ENCODE data around the gene STK24. TPM values are rescaled to one million over a fixed set of nuclear protein-coding genes. Genes with fewer than 3 reads are reported as not detected.
A peak's percentile ranks its signal among the peaks of the same experiment; 100 is the strongest.

STK24 gene
- polyA plus RNA-seq, 2 donors: 104 to 122 TPM

DNA sequence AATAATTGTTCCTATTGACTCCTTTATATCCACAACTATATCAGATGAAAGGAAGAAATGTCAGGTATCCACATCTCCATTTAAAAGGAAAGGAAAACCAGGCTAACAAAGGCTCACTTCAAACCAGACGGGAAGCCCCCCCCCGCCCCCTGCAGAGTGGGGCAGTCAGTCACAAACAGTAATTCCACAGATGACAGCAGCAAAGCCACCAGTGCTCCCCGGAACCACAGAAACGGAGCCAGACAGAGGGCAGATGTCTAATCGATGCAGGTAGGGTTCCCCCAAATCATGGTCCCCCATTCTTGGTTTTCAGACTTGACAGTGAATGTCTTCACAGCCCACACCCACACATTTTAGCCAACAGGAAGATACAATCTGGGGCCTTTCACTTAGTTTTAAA lies 100.8 kb downstream of the STK24 start:
- 44 to 49% methylated on average over 5 of the region's 5 CpGs for WGBS, 2 donors
- H3K9me3 ChIP-seq (ENCODE audit: control insufficient read depth in 2 of 2, insufficient read depth in 1 of 2, low read depth in 1 of 2, low read length in 1 of 2): no peaks in the 10 kb centered on the region
- no peak overlapping the region for H3K4me3 ChIP-seq (ENCODE audit: low read depth in 1 of 2, low read length in 2 of 2)
- peaks cover 7 to 14% of the 10 kb centered on the region in 2 donors for H3K4me1 ChIP-seq (ENCODE audit: control insufficient read depth in 2 of 2, insufficient read depth in 2 of 2, low read length in 1 of 2)
- H3K36me3 ChIP-seq (ENCODE audit: control insufficient read depth in 2 of 2, insufficient read depth in 2 of 2, low read length in 1 of 2): peaks cover 0 to 35% of the 10 kb centered on the region in 2 donors
- H3K27me3 ChIP-seq (ENCODE audit: control insufficient read depth in 1 of 2, insufficient read depth in 2 of 2, low read length in 2 of 2): no peaks in the 10 kb centered on the region
- H3K27ac ChIP-seq (ENCODE audit: low read depth in 2 of 2, low read length in 1 of 2): peak overlapping the region; percentile 28 to 88

DNA sequence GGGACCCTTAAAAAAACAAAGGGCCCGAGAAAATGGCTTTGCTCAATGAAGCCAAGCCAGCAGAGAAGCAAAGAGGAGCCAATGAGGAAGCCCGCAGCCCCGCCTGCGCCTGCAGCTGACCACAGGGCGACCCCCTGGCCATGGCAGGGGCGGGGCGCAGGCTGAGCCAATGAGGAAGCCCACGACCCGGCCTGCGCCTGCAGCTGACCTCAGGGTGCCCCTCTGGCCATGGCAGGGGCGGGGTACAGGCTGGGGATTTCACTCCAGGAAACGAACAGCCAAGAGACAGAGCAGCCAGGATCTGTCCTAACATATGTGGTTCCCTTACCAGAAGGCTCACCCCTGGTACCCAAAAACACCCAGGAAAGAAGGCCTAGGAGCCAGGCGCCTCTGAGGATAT lies 101.4 kb downstream of the STK24 start:
- Histone ChIP-seq H3K9me3 (ENCODE audit: control insufficient read depth in 2 of 2, insufficient read depth in 1 of 2, low read depth in 1 of 2, low read length in 1 of 2) (no peaks in the 10 kb centered on the region), H3K27ac (ENCODE audit: low read depth in 2 of 2, low read length in 1 of 2) (peak overlapping the region; percentile 2 to 53), H3K4me3 (ENCODE audit: low read depth in 1 of 2, low read length in 2 of 2) (no peak overlapping the region), H3K4me1 (ENCODE audit: control insufficient read depth in 2 of 2, insufficient read depth in 2 of 2, low read length in 1 of 2) (peaks cover 7 to 10% of the 10 kb centered on the region in 2 donors), H3K27me3 (ENCODE audit: control insufficient read depth in 1 of 2, insufficient read depth in 2 of 2, low read length in 2 of 2) (no peaks in the 10 kb centered on the region), H3K36me3 (ENCODE audit: control insufficient read depth in 2 of 2, insufficient read depth in 2 of 2, low read length in 1 of 2) (peaks cover 0 to 35% of the 10 kb centered on the region in 2 donors)
- 66 to 67% methylated on average over 13 of the region's 13 CpGs for WGBS, 2 donors

DNA sequence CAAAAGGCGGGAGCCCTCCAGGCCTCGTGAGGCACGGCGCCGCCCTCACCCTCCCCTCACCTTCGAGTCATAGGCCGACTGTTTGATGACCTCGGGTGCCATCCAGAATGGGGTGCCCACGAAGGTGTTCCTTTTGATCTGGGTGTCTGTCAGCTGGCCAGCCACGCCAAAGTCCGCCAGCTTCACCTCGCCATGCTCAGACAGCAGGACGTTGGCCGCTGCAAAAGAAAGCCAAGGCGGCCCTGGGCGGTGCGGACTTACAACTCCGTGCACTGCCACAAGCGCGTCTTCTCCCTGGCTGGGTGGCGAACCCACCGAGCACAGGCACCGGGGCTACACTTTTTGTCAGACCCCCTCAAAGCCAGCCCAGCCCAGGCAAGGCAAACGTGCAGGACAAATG lies 102.1 kb downstream of the STK24 start:
- H3K27ac ChIP-seq (ENCODE audit: low read depth in 2 of 2, low read length in 1 of 2): no peak overlapping the region
- H3K4me3 ChIP-seq (ENCODE audit: low read depth in 1 of 2, low read length in 2 of 2): no peak overlapping the region
- H3K9me3 ChIP-seq (ENCODE audit: control insufficient read depth in 2 of 2, insufficient read depth in 1 of 2, low read depth in 1 of 2, low read length in 1 of 2): no peaks in the 10 kb centered on the region
- 85 to 89% methylated on average over 24 of the region's 24 CpGs for WGBS, 2 donors
- H3K27me3 ChIP-seq (ENCODE audit: control insufficient read depth in 1 of 2, insufficient read depth in 2 of 2, low read length in 2 of 2): no peaks in the 10 kb centered on the region
- peaks cover 0 to 35% of the 10 kb centered on the region in 2 donors for H3K36me3 ChIP-seq (ENCODE audit: control insufficient read depth in 2 of 2, insufficient read depth in 2 of 2, low read length in 1 of 2)
- peaks cover 7 to 10% of the 10 kb centered on the region in 2 donors for H3K4me1 ChIP-seq (ENCODE audit: control insufficient read depth in 2 of 2, insufficient read depth in 2 of 2, low read length in 1 of 2)

DNA sequence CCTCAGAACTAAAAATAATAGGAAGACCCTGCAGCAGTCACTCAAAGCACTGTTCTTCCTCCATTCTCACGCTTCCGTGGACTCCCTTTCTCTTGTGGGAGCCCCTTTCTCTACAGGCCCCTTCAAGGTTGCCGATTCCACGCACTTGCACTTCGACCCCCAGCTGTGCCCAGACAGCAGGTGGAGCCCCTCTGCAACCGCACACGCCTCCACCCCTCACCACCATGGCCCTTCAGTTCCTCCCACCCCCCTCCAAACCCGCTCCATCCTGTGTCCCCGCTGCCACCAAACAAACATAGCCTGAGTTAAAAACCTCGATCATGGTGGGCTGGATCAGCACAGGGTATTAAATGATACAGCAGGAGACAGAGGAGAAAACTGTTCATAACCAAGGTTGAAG lies 102.6 kb downstream of the STK24 start:
- Histone ChIP-seq H3K27ac (ENCODE audit: low read depth in 2 of 2, low read length in 1 of 2) (no peak overlapping the region), H3K36me3 (ENCODE audit: control insufficient read depth in 2 of 2, insufficient read depth in 2 of 2, low read length in 1 of 2) (peaks cover 0 to 32% of the 10 kb centered on the region in 2 donors), H3K27me3 (ENCODE audit: control insufficient read depth in 1 of 2, insufficient read depth in 2 of 2, low read length in 2 of 2) (no peaks in the 10 kb centered on the region), H3K9me3 (ENCODE audit: control insufficient read depth in 2 of 2, insufficient read depth in 1 of 2, low read depth in 1 of 2, low read length in 1 of 2) (no peaks in the 10 kb centered on the region), H3K4me3 (ENCODE audit: low read depth in 1 of 2, low read length in 2 of 2) (no peak overlapping the region), H3K4me1 (ENCODE audit: control insufficient read depth in 2 of 2, insufficient read depth in 2 of 2, low read length in 1 of 2) (peaks cover 7 to 10% of the 10 kb centered on the region in 2 donors)
- WGBS, 2 donors: 87 to 94% methylated on average over 10 of the region's 10 CpGs

DNA sequence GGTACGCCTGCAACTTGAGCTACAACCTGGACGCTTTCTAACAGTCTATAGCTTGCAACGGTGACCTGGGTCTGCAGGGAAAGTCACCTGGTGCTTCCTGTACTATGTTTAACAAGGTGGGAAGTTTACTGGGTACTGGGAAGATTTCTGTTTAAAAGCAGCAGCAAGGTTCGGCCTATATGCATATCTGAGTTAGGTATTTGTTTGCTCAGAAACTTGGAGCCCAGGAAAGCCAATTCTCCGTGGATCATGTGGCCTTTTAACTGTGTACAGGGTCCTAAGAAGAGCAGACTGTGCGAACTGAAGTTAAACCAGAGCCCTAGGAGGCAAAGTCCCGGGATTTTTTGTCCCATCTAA lies 103.1 kb downstream of the STK24 start:
- H3K36me3 ChIP-seq (ENCODE audit: control insufficient read depth in 2 of 2, insufficient read depth in 2 of 2, low read length in 1 of 2): peaks cover 0 to 36% of the 10 kb centered on the region in 2 donors
- no peaks in the 10 kb centered on the region for H3K27me3 ChIP-seq (ENCODE audit: control insufficient read depth in 1 of 2, insufficient read depth in 2 of 2, low read length in 2 of 2)
- peaks cover 7 to 10% of the 10 kb centered on the region in 2 donors for H3K4me1 ChIP-seq (ENCODE audit: control insufficient read depth in 2 of 2, insufficient read depth in 2 of 2, low read length in 1 of 2)
- no peaks in the 10 kb centered on the region for H3K9me3 ChIP-seq (ENCODE audit: control insufficient read depth in 2 of 2, insufficient read depth in 1 of 2, low read depth in 1 of 2, low read length in 1 of 2)
- WGBS, 2 donors: 67 to 68% methylated on average over 7 of the region's 7 CpGs
- no peak overlapping the region for H3K4me3 ChIP-seq (ENCODE audit: low read depth in 1 of 2, low read length in 2 of 2)
- H3K27ac ChIP-seq (ENCODE audit: low read depth in 2 of 2, low read length in 1 of 2): peak overlapping the region in 1 of 2 donors; percentile 5

DNA sequence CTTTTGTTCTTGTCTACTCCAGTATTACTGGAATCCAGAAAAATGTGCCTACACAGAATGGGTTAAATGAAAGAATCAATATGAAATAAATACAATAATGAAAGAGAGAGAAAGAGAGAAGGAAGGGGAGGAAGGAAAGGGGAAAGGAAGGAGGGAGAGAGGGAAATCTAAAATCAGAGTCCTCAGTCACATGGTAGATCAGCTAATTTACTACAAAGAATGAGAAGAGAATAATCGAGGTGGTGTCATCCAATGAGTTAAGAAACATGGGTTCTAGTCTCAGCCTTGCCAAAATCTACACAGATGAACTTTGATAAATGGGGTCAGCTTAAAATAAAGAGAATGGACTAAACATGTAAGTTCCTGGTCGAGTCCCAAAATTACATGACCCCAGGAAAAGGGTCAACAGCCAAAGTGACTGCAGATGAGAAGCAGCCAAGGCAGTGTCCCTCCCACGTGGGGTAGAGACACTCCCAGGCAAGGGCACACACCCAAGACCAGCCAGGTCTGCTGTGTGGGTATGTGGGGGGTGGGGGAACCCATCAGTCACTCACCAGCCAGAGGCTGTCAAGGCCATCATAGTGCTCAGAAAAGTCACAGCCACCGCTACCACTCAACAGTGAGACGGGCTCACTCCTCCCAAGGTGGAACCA lies 103.6 kb downstream of the STK24 start:
- Histone ChIP-seq H3K27me3 (ENCODE audit: control insufficient read depth in 1 of 2, insufficient read depth in 2 of 2, low read length in 2 of 2) (no peaks in the 10 kb centered on the region), H3K36me3 (ENCODE audit: control insufficient read depth in 2 of 2, insufficient read depth in 2 of 2, low read length in 1 of 2) (peaks cover 0 to 38% of the 10 kb centered on the region in 2 donors), H3K4me3 (ENCODE audit: low read depth in 1 of 2, low read length in 2 of 2) (no peak overlapping the region), H3K4me1 (ENCODE audit: control insufficient read depth in 2 of 2, insufficient read depth in 2 of 2, low read length in 1 of 2) (peaks cover 6 to 10% of the 10 kb centered on the region in 2 donors), H3K9me3 (ENCODE audit: control insufficient read depth in 2 of 2, insufficient read depth in 1 of 2, low read depth in 1 of 2, low read length in 1 of 2) (no peaks in the 10 kb centered on the region), H3K27ac (ENCODE audit: low read depth in 2 of 2, low read length in 1 of 2) (peak overlapping the region in 1 of 2 donors; percentile 38)
- WGBS, 2 donors: 56 to 57% methylated on average over 5 of the region's 5 CpGs

DNA sequence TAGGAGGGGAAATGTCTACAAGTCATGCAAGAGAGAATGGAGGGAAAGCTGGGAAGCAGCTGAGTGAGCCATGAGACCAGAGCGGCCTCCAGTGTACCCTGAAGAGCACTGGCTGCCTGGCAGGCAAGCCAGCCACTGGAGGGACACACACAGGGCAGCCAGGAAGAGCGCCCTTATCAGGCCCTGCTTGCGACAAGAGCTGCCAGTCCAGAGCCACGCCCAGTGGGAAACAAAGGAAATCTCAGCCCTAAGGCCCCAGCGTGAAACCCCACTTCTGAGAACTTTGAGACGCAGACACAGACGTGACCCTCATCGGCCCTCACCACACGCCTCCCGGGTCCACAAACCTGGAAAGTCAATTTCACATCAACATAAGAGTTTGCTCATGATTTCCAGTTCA lies 105.0 kb downstream of the STK24 start:
- peaks cover 0 to 43% of the 10 kb centered on the region in 2 donors for H3K36me3 ChIP-seq (ENCODE audit: control insufficient read depth in 2 of 2, insufficient read depth in 2 of 2, low read length in 1 of 2)
- 71 to 79% methylated on average over 10 of the region's 10 CpGs for WGBS, 2 donors
- H3K4me1 ChIP-seq (ENCODE audit: control insufficient read depth in 2 of 2, insufficient read depth in 2 of 2, low read length in 1 of 2): peaks cover 3 to 8% of the 10 kb centered on the region in 2 donors
- H3K4me3 ChIP-seq (ENCODE audit: low read depth in 1 of 2, low read length in 2 of 2): no peak overlapping the region
- H3K9me3 ChIP-seq (ENCODE audit: control insufficient read depth in 2 of 2, insufficient read depth in 1 of 2, low read depth in 1 of 2, low read length in 1 of 2): no peaks in the 10 kb centered on the region
- no peaks in the 10 kb centered on the region for H3K27me3 ChIP-seq (ENCODE audit: control insufficient read depth in 1 of 2, insufficient read depth in 2 of 2, low read length in 2 of 2)
- H3K27ac ChIP-seq (ENCODE audit: low read depth in 2 of 2, low read length in 1 of 2): no peak overlapping the region

DNA sequence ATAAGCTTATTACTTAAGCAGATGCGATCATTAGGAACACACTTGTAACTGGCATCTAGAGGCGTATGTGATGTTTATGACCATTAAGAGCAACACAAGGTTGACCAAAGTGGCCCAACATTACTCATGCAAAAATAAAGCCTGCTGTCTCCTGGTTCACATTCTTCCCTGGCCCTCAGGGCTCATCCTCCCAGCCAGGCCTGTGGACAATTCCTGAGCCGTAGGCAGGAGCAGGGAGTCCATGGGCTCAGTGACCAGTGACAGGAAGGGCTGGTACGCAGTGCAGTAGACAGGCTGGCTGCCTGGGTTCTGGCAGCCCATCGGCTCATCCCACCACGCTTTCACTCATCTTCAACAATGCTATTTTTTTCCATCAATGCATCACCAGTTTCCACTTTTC lies 106.0 kb downstream of the STK24 start:
- WGBS, 2 donors: 77% methylated on average over 6 of the region's 6 CpGs
- Histone ChIP-seq H3K27me3 (ENCODE audit: control insufficient read depth in 1 of 2, insufficient read depth in 2 of 2, low read length in 2 of 2) (no peaks in the 10 kb centered on the region), H3K27ac (ENCODE audit: low read depth in 2 of 2, low read length in 1 of 2) (no peak overlapping the region), H3K36me3 (ENCODE audit: control insufficient read depth in 2 of 2, insufficient read depth in 2 of 2, low read length in 1 of 2) (peaks cover 0 to 43% of the 10 kb centered on the region in 2 donors), H3K9me3 (ENCODE audit: control insufficient read depth in 2 of 2, insufficient read depth in 1 of 2, low read depth in 1 of 2, low read length in 1 of 2) (no peaks in the 10 kb centered on the region), H3K4me3 (ENCODE audit: low read depth in 1 of 2, low read length in 2 of 2) (no peak overlapping the region), H3K4me1 (ENCODE audit: control insufficient read depth in 2 of 2, insufficient read depth in 2 of 2, low read length in 1 of 2) (peaks cover 3 to 4% of the 10 kb centered on the region in 2 donors)

DNA sequence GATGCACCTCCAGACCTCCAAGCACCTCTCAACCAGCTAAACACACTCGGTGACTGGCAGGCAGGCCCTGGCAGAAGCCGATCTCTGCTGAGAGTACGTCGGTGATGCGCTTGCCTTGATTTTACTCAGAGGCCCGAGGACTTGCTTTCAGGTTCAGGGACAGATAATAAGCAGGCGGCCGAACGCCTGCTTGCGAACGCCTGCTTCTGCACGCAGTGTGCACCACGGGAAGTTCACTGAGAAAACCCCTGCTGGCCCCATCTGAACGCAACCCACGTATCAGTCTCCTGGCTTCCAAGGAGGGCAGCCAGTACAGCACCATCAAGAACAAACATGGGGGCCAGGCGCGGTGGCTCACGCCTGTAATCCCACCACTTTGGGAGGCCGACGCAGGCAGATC lies 108.0 kb downstream of the STK24 start:
- Histone ChIP-seq H3K27me3 (ENCODE audit: control insufficient read depth in 1 of 2, insufficient read depth in 2 of 2, low read length in 2 of 2) (no peaks in the 10 kb centered on the region), H3K4me1 (ENCODE audit: control insufficient read depth in 2 of 2, insufficient read depth in 2 of 2, low read length in 1 of 2) (peaks cover 0 to 4% of the 10 kb centered on the region in 2 donors), H3K27ac (ENCODE audit: low read depth in 2 of 2, low read length in 1 of 2) (no peak overlapping the region), H3K36me3 (ENCODE audit: control insufficient read depth in 2 of 2, insufficient read depth in 2 of 2, low read length in 1 of 2) (peaks cover 0 to 42% of the 10 kb centered on the region in 2 donors), H3K4me3 (ENCODE audit: low read depth in 1 of 2, low read length in 2 of 2) (no peak overlapping the region), H3K9me3 (ENCODE audit: control insufficient read depth in 2 of 2, insufficient read depth in 1 of 2, low read depth in 1 of 2, low read length in 1 of 2) (no peaks in the 10 kb centered on the region)
- 93% methylated on average over 20 of the region's 20 CpGs for WGBS, 2 donors

DNA sequence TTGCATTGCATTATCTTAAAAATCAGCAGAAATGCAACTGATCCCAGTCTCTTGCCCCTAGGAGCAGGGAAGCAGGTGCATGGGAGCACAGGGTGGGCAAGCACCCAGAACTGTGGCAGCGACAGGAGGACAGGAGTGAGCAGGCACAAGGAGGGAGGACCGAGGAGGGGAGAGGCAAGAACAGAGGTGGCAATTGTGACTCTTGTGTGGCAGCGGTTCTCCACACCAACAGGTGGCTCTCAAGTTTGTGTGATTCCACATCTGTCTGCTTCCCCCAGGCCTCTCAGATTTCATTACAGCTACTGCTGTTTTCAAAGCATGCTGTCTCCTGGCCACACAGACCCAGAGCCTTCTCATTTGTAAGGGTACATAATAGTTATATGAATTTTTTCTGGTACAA lies 108.5 kb downstream of the STK24 start:
- Histone ChIP-seq H3K4me1 (ENCODE audit: control insufficient read depth in 2 of 2, insufficient read depth in 2 of 2, low read length in 1 of 2) (peaks cover 0 to under 1% of the 10 kb centered on the region in 2 donors), H3K27ac (ENCODE audit: low read depth in 2 of 2, low read length in 1 of 2) (no peak overlapping the region), H3K36me3 (ENCODE audit: control insufficient read depth in 2 of 2, insufficient read depth in 2 of 2, low read length in 1 of 2) (peaks cover 5 to 41% of the 10 kb centered on the region in 2 donors), H3K9me3 (ENCODE audit: control insufficient read depth in 2 of 2, insufficient read depth in 1 of 2, low read depth in 1 of 2, low read length in 1 of 2) (no peaks in the 10 kb centered on the region), H3K4me3 (ENCODE audit: low read depth in 1 of 2, low read length in 2 of 2) (no peak overlapping the region), H3K27me3 (ENCODE audit: control insufficient read depth in 1 of 2, insufficient read depth in 2 of 2, low read length in 2 of 2) (no peaks in the 10 kb centered on the region)
- WGBS, 2 donors: 69 to 87% methylated on average over 3 of the region's 3 CpGs
